ENCODE measurements around the gene VARS2. TPM values are rescaled to one million over a fixed set of nuclear protein-coding genes. Genes with fewer than 3 reads are reported as not detected.
A peak's percentile ranks its signal among the peaks of the same experiment; 100 is the strongest.
"Not testable (repeated sequence)": the region's sequence is repeated elsewhere in the genome, so short reads cannot be mapped to it uniquely, and the experiment has no call there.

The VARS2 gene
- total RNA-seq, 2 donors from 2014 or later, result 39.4 to 52.5 TPM

GRCh38 chr6:30902709-30903108 lies 11.3 kb upstream of the VARS2 start:
- Histone ChIP-seq H3K4me1 (ENCODE audit: control insufficient read depth, insufficient read depth, low read length) (no peaks in the 10 kb centered on the region), H3K27ac (ENCODE audit: low read depth, low read length) (no peak overlapping the region), H3K27me3 (ENCODE audit: control insufficient read depth, insufficient read depth, low read length, poor library complexity, severe bottlenecking) (no peaks in the 10 kb centered on the region), H3K36me3 (ENCODE audit: control insufficient read depth, insufficient read depth, low read length) (peaks cover 14% of the 10 kb centered on the region), H3K9ac (ENCODE audit: extremely low read depth, low read length, poor library complexity, severe bottlenecking) (no peak overlapping the region), H3K9me3 (ENCODE audit: control insufficient read depth, low read length) (no peaks in the 10 kb centered on the region), H3K4me3 (ENCODE audit: low read length) (no peak overlapping the region)
- Mint-ChIP-seq H3K4me1 (no peaks in the 10 kb centered on the region), H3K36me3 (ENCODE audit: low read depth) (peaks cover 23% of the 10 kb centered on the region), H3K9me3 (no peaks in the 10 kb centered on the region), H3K4me3 (no peak overlapping the region), H3K27me3 (ENCODE audit: insufficient read depth) (no peaks in the 10 kb centered on the region), H3K27ac (no peak overlapping the region)
- no peak for DNase-seq
- 58 to 74% methylated on average over 4 to 5 of the region's 5 CpGs for WGBS, 2 experiments (ENCODE audit: insufficient coverage in 1 of 2, insufficient read length in 1 of 2)
- TF ChIP-seq CTCF (conservative IDR thresholded peaks at IDR 0.05), result no peak

- Mint-ChIP-seq H3K4me3 (no peak overlapping the region), H3K36me3 (ENCODE audit: low read depth) (peaks cover 18% of the 10 kb centered on the region), H3K27me3 (ENCODE audit: insufficient read depth) (no peaks in the 10 kb centered on the region), H3K9me3 (no peaks in the 10 kb centered on the region), H3K4me1 (no peaks in the 10 kb centered on the region), H3K27ac (no peak overlapping the region)
- Histone ChIP-seq H3K9me3 (ENCODE audit: control insufficient read depth, low read length) (no peaks in the 10 kb centered on the region), H3K4me3 (ENCODE audit: low read length) (no peak overlapping the region), H3K4me1 (ENCODE audit: control insufficient read depth, insufficient read depth, low read length) (no peaks in the 10 kb centered on the region), H3K36me3 (ENCODE audit: control insufficient read depth, insufficient read depth, low read length) (peaks cover 10% of the 10 kb centered on the region), H3K9ac (ENCODE audit: extremely low read depth, low read length, poor library complexity, severe bottlenecking) (no peak overlapping the region), H3K27ac (ENCODE audit: low read depth, low read length) (no peak overlapping the region), H3K27me3 (ENCODE audit: control insufficient read depth, insufficient read depth, low read length, poor library complexity, severe bottlenecking) (no peaks in the 10 kb centered on the region)
- 97% methylated on average over 3 of the region's 4 CpGs; no CpG with 5 or more reads in 1 of the 2 experiments for WGBS, 2 experiments (ENCODE audit: insufficient coverage in 1 of 2, insufficient read length in 1 of 2)
- no peak for TF ChIP-seq CTCF (conservative IDR thresholded peaks at IDR 0.05)
- no peak for DNase-seq
Observed at GRCh38 chr6:30903236-30903635, 10.8 kb upstream of the VARS2 start.

GRCh38 chr6:30907290-30907757 lies 6.7 kb upstream of the VARS2 start:
- Histone ChIP-seq H3K4me3 (ENCODE audit: low read length) (peak overlapping the region; percentile 99), H3K36me3 (ENCODE audit: control insufficient read depth, insufficient read depth, low read length) (peaks cover 19% of the 10 kb centered on the region)
- H3K9me3 ChIP-seq (ENCODE audit: control insufficient read depth, low read length); DNase-seq; H3K27ac ChIP-seq (ENCODE audit: low read depth, low read length); H3K4me1 Mint-ChIP-seq; H3K27me3 ChIP-seq (ENCODE audit: control insufficient read depth, insufficient read depth, low read length, poor library complexity, severe bottlenecking); H3K9ac ChIP-seq (ENCODE audit: extremely low read depth, low read length, poor library complexity, severe bottlenecking); H3K4me1 ChIP-seq (ENCODE audit: control insufficient read depth, insufficient read depth, low read length); H3K9me3 Mint-ChIP-seq; H3K27me3 Mint-ChIP-seq (ENCODE audit: insufficient read depth): not testable (repeated sequence)
- Mint-ChIP-seq H3K27ac (peak overlapping the region; percentile 55), H3K4me3 (peak overlapping the region; percentile 93), H3K36me3 (ENCODE audit: low read depth) (peaks cover 19% of the 10 kb centered on the region)
- 64 to 71% methylated on average over 12 to 16 of the region's 16 CpGs for WGBS, 2 experiments (ENCODE audit: insufficient coverage in 1 of 2, insufficient read length in 1 of 2)

Data from endodermal cell (in vitro differentiated cells).